Measurements from ENCODE around the gene ZNF512. TPM values are rescaled to one million over a fixed set of nuclear protein-coding genes. Genes with fewer than 3 reads are reported as not detected.

ZNF512 gene
- total and polyA plus RNA-seq, 9 of the 15 experiments (the other 6 are each of a cell fraction or from before 2014, with no cell fraction given) = 24.7 to 101 (median 65.9) TPM

DNA sequence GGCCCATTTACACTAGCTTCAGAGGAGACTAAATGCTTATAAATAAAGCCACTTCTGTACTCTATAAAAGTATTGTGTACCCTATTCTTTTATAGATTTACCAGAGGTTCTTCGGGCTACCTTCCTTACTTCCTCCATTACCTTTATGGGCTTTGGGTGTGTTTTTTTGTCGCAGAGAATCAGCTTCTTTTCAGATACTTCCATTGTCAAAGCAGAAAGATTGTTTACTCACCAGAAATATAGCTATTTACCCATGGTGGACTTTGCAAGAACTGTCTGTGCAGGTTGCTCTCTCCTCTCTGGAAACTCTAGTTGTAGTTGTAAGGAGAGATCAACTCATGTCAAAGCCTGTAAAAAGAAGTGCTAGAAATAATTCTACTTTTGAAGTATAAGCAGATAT is 31.1 kb downstream of the ZNF512 start (continued):
- TF ChIP-seq IRF9 (tag; IDR thresholded peaks at IDR 0.05) (no peak), ZNF24 (IDR thresholded peaks at IDR 0.05) (no peak), MTF1 (CRISPR knock-in tag; IDR thresholded peaks at IDR 0.05; ENCODE audit: borderline replicate concordance) (no peak)

- H3K9me3 ChIP-seq (replicated peaks; ENCODE audit: control insufficient read depth, insufficient read depth, low read depth, low read length) = no peaks in the 10 kb centered on the region
- 92% methylated on average over 3 of the region's 3 CpGs for WGBS (ENCODE audit: insufficient coverage, low coverage, missing lambda C conversion rate)
- H3K4me2 ChIP-seq (ENCODE audit: insufficient read depth, low read length) = no peak overlapping the region
- in situ Hi-C loops (cut with MboI) (no loop called here), intact Hi-C loops (cut with micrococcal nuclease) (no loop called here)
- H3K9me1 ChIP-seq (ENCODE audit: control insufficient read depth, insufficient read depth, low read length) = no peaks in the 10 kb centered on the region
- H4K20me1 ChIP-seq (replicated peaks; ENCODE audit: control insufficient read depth, insufficient read depth, low read length) = no peaks in the 10 kb centered on the region
- no peak overlapping the region for H3K4me3 ChIP-seq
- POLR2A ChIA-PET = interaction anchor here (0.5 kb wide), 1 partner anchor 10 kb away, joined by 3 read pairs; no protein-coding TSS in a partner anchor
- peaks cover 83% of the 10 kb centered on the region for H3K36me3 ChIP-seq (ENCODE audit: control insufficient read depth, insufficient read depth, low read length)
- H3K9ac ChIP-seq (ENCODE audit: insufficient read depth in 1 of 2, low read depth in 2 of 2, low read length in 2 of 2) = no peak overlapping the region
- FAIRE-seq (no peak), DNase-seq (ENCODE audit: extremely low read depth in 1 of 4, low spot score in 3 of 4) (no peak), ATAC-seq (no peak)
- H3K4me1 ChIP-seq (replicated peaks in 1 of 2; ENCODE audit: control insufficient read depth in 2 of 2, insufficient read depth in 2 of 2, low read length in 2 of 2) = no peaks in the 10 kb centered on the region
- no TSS peak for BruUV-seq (replicated peaks)
- H2AFZ ChIP-seq (ENCODE audit: low read depth, low read length) = no peak overlapping the region
- CTCF ChIA-PET (ENCODE audit: low intra/inter-chr PET ratio) = no interaction called here
- no peak for TF ChIP-seq DNMT1 (IDR thresholded peaks at IDR 0.05)
- no peak for TF ChIP-seq ETV1 (tag; conservative IDR thresholded peaks at IDR 0.05; ENCODE audit: low read depth)
- TF ChIP-seq MTA1 (IDR thresholded peaks at IDR 0.05; ENCODE audit: borderline replicate concordance) = no peak
- TF ChIP-seq NFE2 (IDR thresholded peaks at IDR 0.05; ENCODE audit: low read depth) = no peak
- TF ChIP-seq POU5F1 (IDR thresholded peaks at IDR 0.05; ENCODE audit: borderline replicate concordance, low read depth, low read length, partially characterized antibody) = no peak
- TF ChIP-seq ZNF586 (CRISPR knock-in tag; conservative IDR thresholded peaks at IDR 0.05) = no peak
- TF ChIP-seq ZNF184 (CRISPR knock-in tag; IDR thresholded peaks at IDR 0.05) = no peak
- no peak for TF ChIP-seq HDAC3 (IDR thresholded peaks at IDR 0.05; ENCODE audit: borderline replicate concordance, partially characterized antibody)
- TF ChIP-seq ZNF436 (CRISPR knock-in tag; IDR thresholded peaks at IDR 0.05) = no peak
- TF ChIP-seq, protein P1, sequence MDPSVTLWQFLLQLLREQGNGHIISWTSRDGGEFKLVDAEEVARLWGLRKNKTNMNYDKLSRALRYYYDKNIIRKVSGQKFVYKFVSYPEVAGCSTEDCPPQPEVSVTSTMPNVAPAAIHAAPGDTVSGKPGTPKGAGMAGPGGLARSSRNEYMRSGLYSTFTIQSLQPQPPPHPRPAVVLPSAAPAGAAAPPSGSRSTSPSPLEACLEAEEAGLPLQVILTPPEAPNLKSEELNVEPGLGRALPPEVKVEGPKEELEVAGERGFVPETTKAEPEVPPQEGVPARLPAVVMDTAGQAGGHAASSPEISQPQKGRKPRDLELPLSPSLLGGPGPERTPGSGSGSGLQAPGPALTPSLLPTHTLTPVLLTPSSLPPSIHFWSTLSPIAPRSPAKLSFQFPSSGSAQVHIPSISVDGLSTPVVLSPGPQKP (CRISPR knock-in tag; IDR thresholded peaks at IDR 0.05) = no peak
- no peak for TF ChIP-seq NRF1 (conservative IDR thresholded peaks at IDR 0.05 in 1 of 2, IDR thresholded peaks at IDR 0.05 in 1 of 2)
- TF ChIP-seq USF2 (CRISPR knock-in tag; IDR thresholded peaks at IDR 0.05) = no peak
- TF ChIP-seq MECOM (CRISPR knock-in tag; IDR thresholded peaks at IDR 0.05) = no peak
- no peak for TF ChIP-seq LEF1 (IDR thresholded peaks at IDR 0.05)
- TF ChIP-seq CXXC5 (CRISPR knock-in tag; IDR thresholded peaks at IDR 0.05) = no peak
- TF ChIP-seq ZNF311 (CRISPR knock-in tag; IDR thresholded peaks at IDR 0.05) = no peak
- TF ChIP-seq NCOA4 (IDR thresholded peaks at IDR 0.05; ENCODE audit: partially characterized antibody) = no peak
- H3K79me2 ChIP-seq (ENCODE audit: control insufficient read depth, insufficient read depth, low read length) = peaks cover 2% of the 10 kb centered on the region; the same call in 1 of the 3 replicates
- H3K27ac ChIP-seq (ENCODE audit: extremely low read depth, low read depth, low read length) = no peak overlapping the region
- no peaks in the 10 kb centered on the region for H3K27me3 ChIP-seq (ENCODE audit: control insufficient read depth in 2 of 2, insufficient read depth in 2 of 2, low read length in 2 of 2)
These were observed 32.5 kb downstream of the ZNF512 start for GRCh38 chr2:27615316-27615715.

All from K562 (cell line).